ENCODE results near the gene HAGHL.
"Not testable (repeated sequence)": the region's sequence is repeated elsewhere in the genome, so short reads cannot be mapped to it uniquely, and the experiment has no call there.

Gene HAGHL

GRCh38 chr16:772959-773358, 46.1 kb downstream of the HAGHL start:
- no peak for DNase-seq (ENCODE audit: low spot score)

- no peak for DNase-seq (ENCODE audit: low spot score)
These were observed 47.4 kb downstream of the HAGHL start for GRCh38 chr16:774086-775001.

- no peak for DNase-seq (ENCODE audit: low spot score)
These were observed 48.4 kb downstream of the HAGHL start for GRCh38 chr16:775236-775796.

GRCh38 chr16:776298-776697, 49.4 kb downstream of the HAGHL start:
- not testable (repeated sequence) for DNase-seq (ENCODE audit: low spot score)

GRCh38 chr16:776824-777223, 49.9 kb downstream of the HAGHL start:
- no peak for DNase-seq (ENCODE audit: low spot score)

GRCh38 chr16:777826-778225, 50.9 kb downstream of the HAGHL start:
- DNase-seq (ENCODE audit: low spot score): no peak

GRCh38 chr16:778447-778846, 51.5 kb downstream of the HAGHL start:
- DNase-seq (ENCODE audit: low spot score): no peak

GRCh38 chr16:778909-779527, 52.1 kb downstream of the HAGHL start:
- DNase-seq (ENCODE audit: low spot score): no peak
